HUES48 (cell line): Measurements from ENCODE around the gene GRXCR2.
"Not testable (repeated sequence)": the region's sequence is repeated elsewhere in the genome, so short reads cannot be mapped to it uniquely, and the experiment has no call there.

ENCODE experiments used
- H3K27ac ChIP-seq: one replicate; pipeline ENCODE4 v1.7.0; 2013; ENCODE audit warnings: low read depth, low read length, inconsistent platforms
- H3K27me3 ChIP-seq: 2 replicates; pipeline ENCODE4 v1.6.1; 2013; ENCODE audit warnings: mild to moderate bottlenecking, low read length; ENCODE audit not compliant: control insufficient read depth, insufficient read depth
- H3K36me3 ChIP-seq: 2 replicates; pipeline ENCODE4 v1.6.1; 2013; ENCODE audit warnings: low read length; ENCODE audit not compliant: control insufficient read depth, insufficient read depth
- H3K4me1 ChIP-seq: 2 replicates; pipeline ENCODE4 v1.6.1; 2013; ENCODE audit warnings: mild to moderate bottlenecking, low read length; ENCODE audit not compliant: control insufficient read depth, insufficient read depth
- H3K4me3 ChIP-seq: 2 replicates; pipeline ENCODE4 v1.5.1; 2013; ENCODE audit warnings: mild to moderate bottlenecking, low read depth, low read length
- H3K9ac ChIP-seq: 2 replicates; pipeline ENCODE4 v1.6.1; 2013; ENCODE audit warnings: mild to moderate bottlenecking, low read depth, low read length, moderate library complexity
- H3K9me3 ChIP-seq: 2 replicates; pipeline ENCODE4 v1.6.1; 2013; ENCODE audit warnings: low read length; ENCODE audit not compliant: control insufficient read depth, insufficient read depth

Gene GRXCR2

GRCh38 chr5:145911164-145911563 lies 38.4 kb upstream of the GRXCR2 start:
- H3K4me3 ChIP-seq: no peak overlapping the region

GRCh38 chr5:145908206-145908960 lies 35.6 kb upstream of the GRXCR2 start:
- no peaks in the 10 kb centered on the region for H3K36me3 ChIP-seq
- no peak overlapping the region for H3K4me3 ChIP-seq
- no peaks in the 10 kb centered on the region for H3K27me3 ChIP-seq
- no peak overlapping the region for H3K9ac ChIP-seq
- H3K9me3 ChIP-seq: no peaks in the 10 kb centered on the region
- no peak overlapping the region for H3K27ac ChIP-seq
- 0 out of 2 replicates have a peak, but pooled peaks cover 4% of the 10 kb centered on the region for H3K4me1 ChIP-seq

More at GRCh38 chr5:145911164-145911563, 38.4 kb upstream of the GRXCR2 start:
- no peak overlapping the region for H3K9ac ChIP-seq
- no peaks in the 10 kb centered on the region for H3K36me3 ChIP-seq
- H3K9me3 ChIP-seq: no peaks in the 10 kb centered on the region
- H3K4me1 ChIP-seq: 0 out of 2 replicates have a peak, but pooled peaks cover 4% of the 10 kb centered on the region
- no peak overlapping the region for H3K27ac ChIP-seq
- no peaks in the 10 kb centered on the region for H3K27me3 ChIP-seq

GRCh38 chr5:145906401-145906800 lies 33.6 kb upstream of the GRXCR2 start:
- no peak overlapping the region for H3K27ac ChIP-seq
- 0 out of 2 replicates have a peak, but pooled peaks cover 4% of the 10 kb centered on the region for H3K4me1 ChIP-seq
- H3K27me3 ChIP-seq: no peaks in the 10 kb centered on the region
- H3K9ac ChIP-seq: no peak overlapping the region
- H3K36me3 ChIP-seq: no peaks in the 10 kb centered on the region
- no peaks in the 10 kb centered on the region for H3K9me3 ChIP-seq
- no peak overlapping the region for H3K4me3 ChIP-seq

GRCh38 chr5:145904743-145905142 lies 31.9 kb upstream of the GRXCR2 start:
- Histone ChIP-seq H3K4me1 (0 out of 2 replicates have a peak, but pooled peaks cover 4% of the 10 kb centered on the region), H3K36me3 (no peaks in the 10 kb centered on the region), H3K27me3 (no peaks in the 10 kb centered on the region), H3K27ac (no peak overlapping the region), H3K9me3 (no peaks in the 10 kb centered on the region), H3K4me3 (no peak overlapping the region), H3K9ac (no peak overlapping the region)

- Histone ChIP-seq H3K4me3 (no peak overlapping the region), H3K36me3 (no peaks in the 10 kb centered on the region), H3K27ac (no peak overlapping the region), H3K4me1 (0 out of 2 replicates have a peak, but pooled peaks cover 4% of the 10 kb centered on the region), H3K9me3 (no peaks in the 10 kb centered on the region), H3K9ac (no peak overlapping the region), H3K27me3 (no peaks in the 10 kb centered on the region)
Measured at GRCh38 chr5:145903867-145904266, 31.1 kb upstream of the GRXCR2 start.

- Histone ChIP-seq H3K4me1 (no peaks in the 10 kb centered on the region), H3K27ac (no peak overlapping the region), H3K36me3 (no peaks in the 10 kb centered on the region), H3K27me3 (no peaks in the 10 kb centered on the region), H3K9me3 (no peaks in the 10 kb centered on the region), H3K9ac (no peak overlapping the region), H3K4me3 (no peak overlapping the region)
Measured at GRCh38 chr5:145903113-145903512, 30.3 kb upstream of the GRXCR2 start.

GRCh38 chr5:145902421-145902820 lies 29.6 kb upstream of the GRXCR2 start:
- Histone ChIP-seq H3K4me3 (no peak overlapping the region), H3K9ac (no peak overlapping the region), H3K27me3 (no peaks in the 10 kb centered on the region), H3K36me3 (no peaks in the 10 kb centered on the region), H3K27ac (no peak overlapping the region), H3K4me1 (no peaks in the 10 kb centered on the region), H3K9me3 (no peaks in the 10 kb centered on the region)

- H3K9me3 ChIP-seq: no peaks in the 10 kb centered on the region
- no peak overlapping the region for H3K27ac ChIP-seq
- no peaks in the 10 kb centered on the region for H3K27me3 ChIP-seq
- no peaks in the 10 kb centered on the region for H3K4me1 ChIP-seq
- H3K9ac ChIP-seq: no peak overlapping the region
- no peaks in the 10 kb centered on the region for H3K36me3 ChIP-seq
- H3K4me3 ChIP-seq: no peak overlapping the region
Measured at GRCh38 chr5:145898171-145898570, 25.4 kb upstream of the GRXCR2 start.

- not testable (repeated sequence) for H3K27ac ChIP-seq, H3K36me3 ChIP-seq, H3K27me3 ChIP-seq, H3K9ac ChIP-seq, H3K4me1 ChIP-seq, H3K4me3 ChIP-seq, H3K9me3 ChIP-seq
Measured at GRCh38 chr5:145891378-145891777, 18.6 kb upstream of the GRXCR2 start.

- Histone ChIP-seq H3K27ac (no peak overlapping the region), H3K4me1 (no peaks in the 10 kb centered on the region), H3K4me3 (no peak overlapping the region), H3K9me3 (peaks cover 8% of the 10 kb centered on the region), H3K9ac (no peak overlapping the region), H3K27me3 (no peaks in the 10 kb centered on the region), H3K36me3 (no peaks in the 10 kb centered on the region)
Measured at GRCh38 chr5:145889611-145890010, 16.8 kb upstream of the GRXCR2 start.

- H3K27me3 ChIP-seq: no peaks in the 10 kb centered on the region
- no peak overlapping the region for H3K4me3 ChIP-seq
Measured at GRCh38 chr5:145887976-145888574, 15.3 kb upstream of the GRXCR2 start.

More at GRCh38 chr5:145887976-145888574, 15.3 kb upstream of the GRXCR2 start:
- no peak overlapping the region for H3K27ac ChIP-seq
- no peaks in the 10 kb centered on the region for H3K4me1 ChIP-seq
- H3K36me3 ChIP-seq: no peaks in the 10 kb centered on the region
- peaks cover 8% of the 10 kb centered on the region for H3K9me3 ChIP-seq
- no peak overlapping the region for H3K9ac ChIP-seq
